ENCODE measurements around the gene SLC2A1.

SLC2A1 gene

DNA sequence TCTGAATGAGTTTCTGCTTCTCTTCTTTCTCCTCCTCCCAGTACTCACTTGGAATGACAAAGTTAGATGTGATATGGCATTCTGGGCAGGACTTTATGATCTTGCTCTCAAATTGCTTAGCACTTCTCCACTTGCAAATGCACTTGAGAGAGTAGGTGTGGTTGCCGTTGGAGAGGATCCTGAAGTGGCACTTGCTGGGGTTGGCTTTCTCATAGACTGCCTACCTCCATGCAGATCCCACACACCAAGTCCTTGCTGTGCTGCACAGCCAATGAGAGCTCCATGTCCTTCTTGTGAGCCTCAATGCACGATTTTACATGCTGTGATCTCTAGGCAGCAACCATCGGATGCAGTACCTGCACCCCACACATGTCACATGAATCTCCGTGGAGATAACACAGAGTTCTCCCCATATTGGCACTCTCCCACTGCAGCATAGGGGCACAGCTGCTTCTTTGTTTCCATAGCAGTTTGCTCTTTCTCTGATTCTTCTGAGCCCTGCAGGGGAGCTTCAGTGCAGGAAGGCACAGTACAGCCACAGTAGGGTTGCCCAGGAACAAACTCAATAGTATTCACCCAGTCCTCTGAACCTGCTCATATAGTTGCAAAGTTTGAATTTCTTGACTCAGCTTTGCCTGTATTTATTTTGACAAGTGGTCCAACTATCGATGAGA lies 67.1 kb downstream of the SLC2A1 start:
- TF ChIP-seq, protein P1, sequence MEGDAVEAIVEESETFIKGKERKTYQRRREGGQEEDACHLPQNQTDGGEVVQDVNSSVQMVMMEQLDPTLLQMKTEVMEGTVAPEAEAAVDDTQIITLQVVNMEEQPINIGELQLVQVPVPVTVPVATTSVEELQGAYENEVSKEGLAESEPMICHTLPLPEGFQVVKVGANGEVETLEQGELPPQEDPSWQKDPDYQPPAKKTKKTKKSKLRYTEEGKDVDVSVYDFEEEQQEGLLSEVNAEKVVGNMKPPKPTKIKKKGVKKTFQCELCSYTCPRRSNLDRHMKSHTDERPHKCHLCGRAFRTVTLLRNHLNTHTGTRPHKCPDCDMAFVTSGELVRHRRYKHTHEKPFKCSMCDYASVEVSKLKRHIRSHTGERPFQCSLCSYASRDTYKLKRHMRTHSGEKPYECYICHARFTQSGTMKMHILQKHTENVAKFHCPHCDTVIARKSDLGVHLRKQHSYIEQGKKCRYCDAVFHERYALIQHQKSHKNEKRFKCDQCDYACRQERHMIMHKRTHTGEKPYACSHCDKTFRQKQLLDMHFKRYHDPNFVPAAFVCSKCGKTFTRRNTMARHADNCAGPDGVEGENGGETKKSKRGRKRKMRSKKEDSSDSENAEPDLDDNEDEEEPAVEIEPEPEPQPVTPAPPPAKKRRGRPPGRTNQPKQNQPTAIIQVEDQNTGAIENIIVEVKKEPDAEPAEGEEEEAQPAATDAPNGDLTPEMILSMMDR (IDR thresholded peaks at IDR 0.05; ENCODE audit: low read depth, low read length), result no peak
- no peak for DNase-seq (ENCODE audit: extremely low read depth, low read depth)

DNA sequence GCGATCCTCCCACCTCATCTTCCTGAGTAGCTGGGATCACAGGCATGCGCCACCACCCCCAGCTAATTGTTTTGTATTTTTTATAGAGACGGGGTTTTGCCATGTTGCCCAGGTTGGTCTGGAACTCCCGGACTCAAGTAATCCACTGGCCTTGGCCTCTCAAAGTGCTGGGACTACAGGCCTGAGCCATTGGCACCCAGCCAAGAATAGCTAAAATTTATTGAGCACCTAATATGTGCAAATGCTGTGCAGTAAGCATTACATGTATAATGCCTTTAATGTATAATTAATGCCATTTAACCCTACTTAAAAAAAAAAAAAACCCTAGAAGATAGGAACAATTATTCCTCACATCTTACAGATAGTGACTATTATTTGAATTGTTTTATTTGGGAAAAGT lies 69.4 kb downstream of the SLC2A1 start:
- DNase-seq (ENCODE audit: extremely low read depth, low read depth), result no peak
- TF ChIP-seq, protein P1 (IDR thresholded peaks at IDR 0.05; ENCODE audit: low read depth, low read length), result no peak

DNA sequence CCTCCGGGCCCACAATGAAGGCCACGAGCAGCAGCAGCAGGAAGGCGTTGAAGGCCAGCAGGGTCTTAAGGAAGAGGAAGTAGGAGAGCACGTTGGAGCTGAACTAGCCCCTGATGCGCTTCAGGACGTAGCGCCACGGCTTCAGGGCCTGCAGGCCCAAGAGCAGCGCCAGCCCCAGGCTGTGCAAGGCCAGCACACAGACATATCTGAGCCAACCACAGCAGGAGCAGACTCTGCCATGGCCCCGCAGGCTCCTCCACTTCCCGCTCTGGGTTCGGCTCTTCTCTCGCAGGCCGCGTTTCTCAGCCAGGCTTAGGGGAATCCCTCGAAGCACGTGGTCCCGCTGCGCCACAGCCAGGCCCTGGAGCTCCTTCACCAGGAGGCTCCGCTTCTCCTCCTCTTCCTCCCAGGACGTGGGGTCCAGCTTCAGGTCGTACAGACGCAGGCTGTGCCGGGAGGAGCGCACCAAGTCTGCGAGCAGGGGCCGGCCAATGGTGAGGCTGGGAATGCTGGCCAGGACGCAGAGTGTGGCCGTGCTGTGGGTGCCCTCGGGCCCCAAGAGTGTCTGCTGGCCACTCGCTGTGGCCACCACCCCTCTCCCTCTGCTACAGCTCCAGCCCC lies 70.5 kb downstream of the SLC2A1 start:
- DNase-seq (ENCODE audit: extremely low read depth, low read depth), result no peak
- TF ChIP-seq, protein P1 (IDR thresholded peaks at IDR 0.05; ENCODE audit: low read depth, low read length), result no peak

DNA sequence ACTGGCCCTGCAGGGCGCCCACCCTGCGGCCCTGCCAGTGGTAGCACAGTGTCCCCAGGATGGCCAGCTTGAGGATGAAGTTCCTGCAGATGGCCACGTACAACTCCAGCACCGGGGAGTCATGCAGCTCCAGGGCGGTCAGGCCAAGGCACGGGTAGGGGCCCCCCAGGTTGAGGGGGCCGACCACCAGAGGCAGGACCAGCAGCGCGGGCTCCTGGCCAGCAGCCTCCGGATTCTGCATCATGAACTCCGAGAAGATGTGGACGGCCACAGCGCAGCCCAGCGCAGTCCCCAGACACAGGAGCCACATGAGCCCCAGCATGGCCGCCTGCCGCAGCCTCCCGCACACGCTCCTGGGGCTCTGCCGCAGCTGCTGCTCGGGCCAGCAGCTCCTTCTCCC lies 71.3 kb downstream of the SLC2A1 start:
- DNase-seq (ENCODE audit: extremely low read depth, low read depth), result no peak
- TF ChIP-seq, protein P1 (IDR thresholded peaks at IDR 0.05; ENCODE audit: low read depth, low read length), result no peak

GRCh38 chr1:42886800-42887199 lies 71.9 kb downstream of the SLC2A1 start:
- DNase-seq (ENCODE audit: extremely low read depth, low read depth), result no peak
- TF ChIP-seq, protein P1 (IDR thresholded peaks at IDR 0.05; ENCODE audit: low read depth, low read length), result no peak

DNA sequence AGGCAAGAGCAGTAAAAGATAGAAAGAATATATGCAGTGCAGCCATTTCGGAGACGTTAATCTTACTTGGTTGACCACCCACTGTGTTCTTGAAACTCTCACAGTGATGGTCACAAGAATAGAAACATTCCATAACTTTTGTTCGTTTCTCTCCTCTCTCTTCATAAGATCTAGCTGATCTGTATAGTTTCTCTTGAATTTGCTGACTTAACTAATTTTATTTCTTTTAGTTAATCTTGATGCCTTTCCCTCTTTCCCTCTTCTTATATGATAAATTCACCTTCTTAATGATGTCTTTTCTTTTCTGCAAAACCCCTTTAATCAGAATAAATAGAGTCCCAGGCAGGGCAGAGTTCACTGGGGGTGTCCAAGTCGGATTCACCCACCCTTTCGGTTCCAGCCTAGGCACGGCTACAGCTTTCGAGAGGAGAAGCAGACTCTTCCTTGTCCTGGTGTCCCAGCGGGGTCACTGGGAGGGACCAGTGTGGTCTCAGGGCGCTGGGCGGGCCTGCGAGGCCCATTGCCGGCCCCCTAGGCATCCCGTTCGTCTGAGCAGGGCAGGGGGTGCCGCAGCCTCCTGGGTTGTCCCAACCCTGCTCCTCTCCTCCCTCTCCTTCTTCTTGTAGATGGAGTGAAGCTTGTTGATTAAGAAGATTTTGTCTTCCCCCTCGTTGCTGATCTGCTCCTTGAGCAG lies 72.5 kb downstream of the SLC2A1 start:
- TF ChIP-seq, protein P1 (IDR thresholded peaks at IDR 0.05; ENCODE audit: low read depth, low read length), result no peak
- no peak for DNase-seq (ENCODE audit: extremely low read depth, low read depth)

GRCh38 chr1:42880384-42880783 lies 78.3 kb downstream of the SLC2A1 start:
- TF ChIP-seq, protein P1 (IDR thresholded peaks at IDR 0.05; ENCODE audit: low read depth, low read length), result no peak
- DNase-seq (ENCODE audit: extremely low read depth, low read depth), result no peak
